ENCODE results near the gene F2RL1.
A peak's percentile ranks its signal among the peaks of the same experiment; 100 is the strongest.

The F2RL1 gene

DNA sequence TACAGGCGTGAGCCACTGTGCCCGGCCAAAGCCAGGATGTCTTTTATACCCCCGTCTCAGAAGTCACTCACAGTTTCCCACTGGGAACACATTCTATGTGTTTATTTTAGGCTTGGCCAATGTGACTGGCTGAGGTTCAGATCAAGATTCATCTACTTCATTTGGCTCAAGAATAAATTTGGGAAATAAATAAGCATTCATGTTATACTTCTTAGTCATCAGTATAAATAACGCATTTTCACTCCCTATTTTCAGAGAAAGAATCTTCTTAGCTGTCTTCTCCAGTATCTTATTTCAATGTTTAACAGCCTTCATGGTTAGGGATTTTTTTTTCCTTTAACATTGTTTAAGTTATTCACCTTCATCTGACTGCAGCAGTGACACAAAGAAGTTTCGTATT lies 42.8 kb downstream of the F2RL1 start:
- H3K4me3 ChIP-seq (ENCODE audit: low read depth, low read length) = no peak overlapping the region
- no peak for DNase-seq (ENCODE audit: low read depth)
- no peak for TF ChIP-seq CTCF (IDR thresholded peaks at IDR 0.05; ENCODE audit: low read depth, low read length, missing control alignments)

DNA sequence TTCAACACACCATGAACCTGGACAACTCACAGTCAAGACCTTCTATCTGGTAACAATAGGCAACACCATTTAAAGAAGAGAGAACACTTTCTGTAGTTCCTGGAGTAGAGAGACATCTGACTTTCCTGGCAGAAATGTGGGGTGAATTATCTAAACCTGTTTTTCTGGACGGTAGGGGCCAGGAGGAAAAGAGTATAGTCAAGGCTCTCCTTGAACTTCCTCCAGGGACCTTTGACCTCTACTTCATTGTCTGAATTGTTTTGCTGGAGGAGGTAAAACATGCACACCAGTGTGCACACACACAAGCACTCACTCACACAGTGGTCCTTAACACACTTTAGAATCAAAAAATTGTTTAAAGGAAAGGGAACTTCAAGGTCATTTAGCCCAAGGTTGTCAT lies 44.2 kb downstream of the F2RL1 start:
- no peak for DNase-seq (ENCODE audit: low read depth)
- H3K4me3 ChIP-seq (ENCODE audit: low read depth, low read length) = no peak overlapping the region
- TF ChIP-seq CTCF (IDR thresholded peaks at IDR 0.05; ENCODE audit: low read depth, low read length, missing control alignments) = no peak

GRCh38 chr5:76866503-76866902 lies 47.7 kb downstream of the F2RL1 start:
- no peak for DNase-seq (ENCODE audit: low read depth)
- no peak for TF ChIP-seq CTCF (IDR thresholded peaks at IDR 0.05; ENCODE audit: low read depth, low read length, missing control alignments)
- no peak overlapping the region for H3K4me3 ChIP-seq (ENCODE audit: low read depth, low read length)

DNA sequence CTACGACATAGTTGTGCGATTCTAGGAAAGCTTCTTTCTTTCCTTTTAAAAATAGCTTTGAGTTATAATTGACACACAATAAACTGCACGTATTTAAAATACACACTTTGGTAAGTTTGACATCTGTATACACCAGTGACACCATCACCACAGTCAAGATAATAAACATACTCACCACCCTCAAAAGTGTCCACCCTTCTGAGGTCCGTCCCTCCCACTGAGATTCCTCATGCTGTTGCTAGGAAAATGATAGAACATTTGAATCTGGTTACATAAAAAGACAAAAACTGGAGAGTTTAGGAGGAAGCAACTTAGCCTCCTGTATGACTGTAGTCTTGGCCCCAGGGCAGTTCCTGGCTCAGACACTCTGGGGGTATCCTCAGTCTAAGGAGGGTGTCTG lies 48.2 kb downstream of the F2RL1 start:
- DNase-seq (ENCODE audit: low read depth) = no peak
- no peak for TF ChIP-seq CTCF (IDR thresholded peaks at IDR 0.05; ENCODE audit: low read depth, low read length, missing control alignments)
- no peak overlapping the region for H3K4me3 ChIP-seq (ENCODE audit: low read depth, low read length)

- DNase-seq (ENCODE audit: low read depth) = peak; percentile 39
- TF ChIP-seq CTCF (IDR thresholded peaks at IDR 0.05; ENCODE audit: low read depth, low read length, missing control alignments) = peak; percentile 73
- no peak overlapping the region for H3K4me3 ChIP-seq (ENCODE audit: low read depth, low read length)
These were observed 49.2 kb downstream of the F2RL1 start for GRCh38 chr5:76867827-76868693.

GRCh38 chr5:76870046-76870445 lies 51.2 kb downstream of the F2RL1 start:
- no peak for DNase-seq (ENCODE audit: low read depth)
- H3K4me3 ChIP-seq (ENCODE audit: low read depth, low read length) = no peak overlapping the region
- no peak for TF ChIP-seq CTCF (IDR thresholded peaks at IDR 0.05; ENCODE audit: low read depth, low read length, missing control alignments)

DNA sequence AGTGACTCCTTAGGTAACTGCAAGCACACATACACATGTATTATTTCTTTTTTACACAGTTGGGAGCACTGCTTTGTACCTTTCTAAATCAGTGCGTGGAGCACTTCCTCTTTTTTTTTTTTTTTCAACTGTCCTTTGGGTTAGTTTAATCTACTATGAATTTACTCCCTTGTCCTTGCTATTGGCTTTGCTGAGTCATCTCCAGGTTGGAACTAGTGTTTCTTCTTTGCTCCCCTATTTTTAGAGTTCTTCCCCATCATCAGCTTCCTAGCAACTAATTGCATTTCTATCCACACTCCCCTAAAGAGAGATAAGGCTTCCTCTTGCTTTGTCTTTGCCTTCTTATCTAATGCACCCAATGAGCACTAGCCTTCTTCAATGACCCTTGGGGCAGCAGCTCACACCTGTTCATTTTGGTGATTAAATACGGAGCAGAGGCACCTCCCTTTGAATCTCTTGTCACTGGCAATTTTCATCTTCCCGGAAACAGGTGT lies 55.3 kb downstream of the F2RL1 start:
- peak; percentile 57 for DNase-seq (ENCODE audit: low read depth)
- H3K4me3 ChIP-seq (ENCODE audit: low read depth, low read length) = peak overlapping the region; percentile 60

More for the DNA sequence above, 55.3 kb downstream of the F2RL1 start:
- TF ChIP-seq CTCF (IDR thresholded peaks at IDR 0.05; ENCODE audit: low read depth, low read length, missing control alignments) = no peak
